Neuron (in vitro differentiated cells): Measurements from ENCODE around the gene PIK3R6.

ENCODE experiments used
- H2AFZ ChIP-seq: one replicate; pipeline ENCODE4 v1.6.1; 2013; ENCODE audit warnings: low read depth, mild to moderate bottlenecking, inconsistent platforms, low read length, moderate library complexity
- H3K27me3 ChIP-seq: one replicate; pipeline ENCODE4 v1.6.1; 2013; ENCODE audit warnings: low read length; ENCODE audit not compliant: insufficient read depth
- H3K36me3 ChIP-seq: one replicate; pipeline ENCODE4 v1.6.1; 2013; ENCODE audit warnings: low read length; ENCODE audit not compliant: insufficient read depth
- H3K4me1 ChIP-seq: one replicate; pipeline ENCODE4 v1.6.1; 2013; ENCODE audit warnings: low read length; ENCODE audit not compliant: insufficient read depth
- H3K4me3 ChIP-seq: 2 replicates; pipeline ENCODE4 v1.5.1; 2013; ENCODE audit warnings: mild to moderate bottlenecking, low read length, moderate library complexity
- H3K9me3 ChIP-seq: one replicate; pipeline ENCODE4 v1.6.1; 2013; ENCODE audit warnings: low read length

PIK3R6 gene

DNA sequence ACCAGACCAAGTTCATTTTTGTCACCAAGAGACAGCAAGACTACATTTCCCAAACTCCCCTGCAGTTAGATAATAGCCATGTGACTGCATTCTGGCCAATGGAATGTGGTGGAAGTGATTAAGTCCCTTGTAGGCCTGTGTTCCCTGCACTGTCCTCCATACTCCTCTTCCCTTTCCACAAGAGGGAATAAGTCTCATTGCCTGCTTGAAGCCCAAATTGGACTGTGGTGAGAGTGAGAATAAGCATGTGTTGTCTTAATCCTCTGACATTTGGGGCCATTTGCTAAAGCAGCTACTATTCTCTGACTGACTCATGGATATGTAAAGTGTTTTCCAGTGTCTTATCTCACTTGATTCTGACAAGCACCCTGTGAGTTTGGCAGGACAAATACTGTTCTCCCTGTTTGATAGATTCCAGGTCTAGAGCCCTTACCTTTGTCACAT is 20.7 kb downstream of the PIK3R6 start:
- Histone ChIP-seq H3K9me3 (no peaks in the 10 kb centered on the region), H3K27me3 (peaks cover 2% of the 10 kb centered on the region), H3K4me1 (no peaks in the 10 kb centered on the region), H3K4me3 (peak overlapping the region; percentile 13), H2AFZ (no peak overlapping the region), H3K36me3 (no peaks in the 10 kb centered on the region)

DNA sequence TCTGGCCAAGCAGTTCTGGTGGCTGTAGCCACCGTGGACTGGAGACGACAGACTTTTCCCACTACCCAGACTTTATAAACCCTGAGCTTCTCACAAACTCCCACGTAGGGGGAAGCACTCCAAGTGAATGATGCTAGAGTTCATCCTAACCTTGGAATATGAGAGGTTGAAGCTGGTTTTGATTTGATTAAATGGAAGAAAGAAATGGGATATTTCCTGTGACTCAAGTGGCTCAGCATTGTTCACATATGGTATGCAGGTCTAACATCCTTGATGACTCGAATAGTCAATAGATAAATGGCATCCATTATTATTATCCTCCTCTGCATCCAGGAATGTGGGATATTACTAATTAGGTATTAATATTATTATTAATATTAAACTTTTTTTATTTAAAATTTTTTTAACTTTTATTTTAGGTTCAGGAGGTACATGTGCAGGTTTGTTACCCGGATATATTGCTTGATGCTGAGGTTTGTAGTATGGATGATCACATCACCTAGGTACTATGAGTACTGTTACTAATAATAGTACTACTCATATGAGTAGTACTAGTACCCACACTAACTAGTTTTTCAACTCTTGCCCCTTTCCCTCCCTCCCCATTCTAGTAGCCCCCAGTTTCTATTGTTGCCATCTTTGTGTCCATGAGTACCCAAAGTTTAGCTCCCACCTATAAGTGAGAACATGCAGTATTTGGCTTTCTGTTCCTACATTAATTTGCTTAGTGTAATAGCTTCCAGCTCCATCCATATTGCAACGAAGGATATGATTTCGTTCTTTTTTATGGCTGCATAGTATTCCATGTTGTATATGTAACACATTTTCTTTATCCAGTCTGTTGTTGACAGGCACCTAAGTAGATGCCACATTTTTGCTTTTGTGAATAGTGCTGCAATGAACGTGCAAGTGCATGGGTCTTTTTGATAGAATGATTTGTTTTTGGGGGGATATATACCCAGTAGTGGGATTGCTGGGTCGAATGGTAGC is 22.9 kb downstream of the PIK3R6 start:
- no peak overlapping the region for H2AFZ ChIP-seq

DNA sequence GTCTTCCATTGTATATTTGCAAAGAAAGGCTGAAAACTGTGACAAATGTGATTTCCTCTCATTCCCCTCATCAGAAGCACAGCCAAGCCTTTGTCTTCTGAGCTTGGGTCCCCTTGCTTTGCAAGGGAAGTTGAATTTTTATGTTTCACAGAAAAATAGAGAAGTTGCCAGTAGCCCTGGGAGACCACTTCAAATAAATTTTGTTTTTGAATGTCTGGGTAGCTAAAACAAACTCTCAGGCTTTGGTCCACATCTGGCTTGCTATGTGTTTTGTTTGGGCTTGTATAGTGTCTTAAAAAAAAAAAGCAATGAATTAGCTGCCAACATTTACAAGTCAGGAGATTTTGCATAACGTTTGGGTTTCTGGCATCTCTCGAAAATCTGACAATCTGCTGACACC is 24.1 kb downstream of the PIK3R6 start:
- Histone ChIP-seq H3K4me3 (no peak overlapping the region), H3K36me3 (no peaks in the 10 kb centered on the region), H3K4me1 (no peaks in the 10 kb centered on the region), H2AFZ (no peak overlapping the region), H3K9me3 (no peaks in the 10 kb centered on the region), H3K27me3 (peaks cover 4% of the 10 kb centered on the region)

More for the DNA sequence above, 22.9 kb downstream of the PIK3R6 start:
- no peaks in the 10 kb centered on the region for H3K36me3 ChIP-seq
- no peaks in the 10 kb centered on the region for H3K9me3 ChIP-seq
- no peak overlapping the region for H3K4me3 ChIP-seq
- H3K4me1 ChIP-seq, result no peaks in the 10 kb centered on the region
- H3K27me3 ChIP-seq, result peaks cover 2% of the 10 kb centered on the region

DNA sequence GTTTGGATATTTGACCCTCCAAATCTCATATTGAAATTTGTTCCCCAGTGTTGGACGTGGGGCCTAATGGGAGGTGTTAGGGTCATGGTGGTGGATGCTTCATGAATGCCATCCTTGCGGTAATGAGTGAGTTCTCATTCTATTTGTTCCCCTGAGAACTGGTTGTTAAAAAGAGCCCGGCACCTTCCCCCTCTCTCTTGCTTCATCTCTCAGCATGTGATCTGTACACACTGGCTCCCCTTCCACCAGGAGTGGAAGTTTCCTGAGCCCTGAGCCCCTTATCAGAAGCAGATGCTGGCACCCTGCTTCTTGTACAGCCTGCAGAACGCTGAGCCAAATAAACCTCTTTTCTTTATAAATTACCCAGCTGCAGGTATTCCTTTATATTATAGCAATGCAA is 25.6 kb downstream of the PIK3R6 start:
- Histone ChIP-seq H3K27me3 (peaks cover 4% of the 10 kb centered on the region), H3K4me3 (no peak overlapping the region), H3K9me3 (no peaks in the 10 kb centered on the region), H2AFZ (no peak overlapping the region), H3K4me1 (no peaks in the 10 kb centered on the region), H3K36me3 (no peaks in the 10 kb centered on the region)

DNA sequence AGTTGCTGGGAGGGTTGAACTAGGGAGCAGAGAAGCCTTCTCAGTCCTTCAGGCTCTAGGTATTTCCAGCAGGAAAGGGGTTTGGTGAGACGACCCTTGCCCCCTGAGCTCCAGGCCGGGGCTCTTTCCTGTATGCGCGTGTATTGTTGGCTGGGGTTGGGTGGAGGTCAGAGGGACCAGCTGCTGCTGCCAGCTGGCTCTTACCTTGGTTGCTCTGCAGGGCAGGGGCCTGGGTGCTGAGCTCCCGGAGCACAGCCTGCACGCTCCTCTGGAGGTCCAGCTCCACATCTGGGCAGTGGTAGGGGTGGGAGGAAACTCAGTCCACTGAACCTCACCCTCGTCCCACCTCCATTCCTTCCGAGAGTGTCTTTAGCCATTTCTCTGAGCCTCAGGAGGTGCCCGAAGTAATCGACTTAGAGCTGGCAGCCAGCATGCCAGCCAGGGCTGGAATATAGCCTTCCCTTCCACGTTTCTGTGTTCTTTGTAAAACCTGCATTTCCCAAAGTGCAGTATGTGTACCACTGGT is 28.0 kb downstream of the PIK3R6 start:
- H3K9me3 ChIP-seq, result no peaks in the 10 kb centered on the region
- peaks cover 4% of the 10 kb centered on the region for H3K27me3 ChIP-seq
- no peaks in the 10 kb centered on the region for H3K4me1 ChIP-seq
- no peak overlapping the region for H2AFZ ChIP-seq
- H3K4me3 ChIP-seq, result no peak overlapping the region
- no peaks in the 10 kb centered on the region for H3K36me3 ChIP-seq

DNA sequence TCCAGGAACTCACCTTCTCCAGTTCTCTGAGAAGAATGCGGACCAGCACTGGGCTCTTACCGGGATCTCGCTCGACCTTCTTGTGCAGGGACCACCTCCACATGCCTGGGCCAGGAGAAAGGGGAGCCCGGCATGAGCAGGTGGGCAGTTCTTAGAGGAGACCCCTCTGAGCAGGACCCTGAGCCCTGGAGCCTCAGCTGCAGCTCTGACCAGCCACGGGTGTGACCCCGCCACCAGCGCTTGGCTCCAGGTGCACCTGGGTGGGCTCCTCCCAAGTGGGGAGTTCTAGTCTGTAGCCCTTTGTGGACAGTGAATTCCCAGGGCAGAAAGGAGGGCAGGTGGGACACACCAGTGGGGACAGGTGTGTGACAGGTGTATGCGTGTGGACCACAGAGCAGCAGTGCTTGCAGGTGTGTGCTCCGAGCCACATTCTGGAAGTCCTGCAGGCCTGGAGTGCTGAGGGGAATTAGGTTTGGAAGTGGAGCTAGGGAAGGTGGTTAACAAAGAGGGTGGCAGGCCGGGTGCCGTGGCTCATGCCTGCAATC is 28.9 kb downstream of the PIK3R6 start:
- H3K27me3 ChIP-seq, result peaks cover 4% of the 10 kb centered on the region
- no peaks in the 10 kb centered on the region for H3K36me3 ChIP-seq
- H3K4me1 ChIP-seq, result no peaks in the 10 kb centered on the region
- no peak overlapping the region for H3K4me3 ChIP-seq
- H2AFZ ChIP-seq, result no peak overlapping the region
- H3K9me3 ChIP-seq, result no peaks in the 10 kb centered on the region

DNA sequence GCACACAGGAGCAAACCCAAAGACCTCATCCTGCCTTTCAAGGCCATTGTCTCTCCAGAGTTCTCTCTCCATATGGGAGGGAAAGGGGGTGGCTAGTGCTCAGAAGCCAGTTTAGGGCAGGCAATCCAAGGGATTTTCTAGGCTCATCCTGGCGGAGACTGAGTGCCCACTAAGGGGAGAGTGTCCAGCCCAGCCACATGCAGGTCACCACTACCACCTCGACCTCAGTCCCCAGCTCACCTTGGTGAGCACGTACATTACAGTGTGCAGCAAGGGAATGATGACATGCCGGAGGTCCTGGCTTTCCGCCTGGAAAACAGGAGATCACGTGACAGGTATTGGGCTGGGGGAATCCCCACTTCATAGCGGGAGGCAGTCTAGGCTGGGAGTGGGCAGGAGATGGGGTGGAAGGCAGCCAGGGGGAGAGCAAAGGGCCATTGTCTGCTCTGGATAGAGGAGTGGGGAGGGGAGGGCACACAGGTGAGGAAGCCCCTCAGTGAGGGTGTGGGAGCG is 29.9 kb downstream of the PIK3R6 start:
- H3K4me1 ChIP-seq, result no peaks in the 10 kb centered on the region
- no peaks in the 10 kb centered on the region for H3K36me3 ChIP-seq

DNA sequence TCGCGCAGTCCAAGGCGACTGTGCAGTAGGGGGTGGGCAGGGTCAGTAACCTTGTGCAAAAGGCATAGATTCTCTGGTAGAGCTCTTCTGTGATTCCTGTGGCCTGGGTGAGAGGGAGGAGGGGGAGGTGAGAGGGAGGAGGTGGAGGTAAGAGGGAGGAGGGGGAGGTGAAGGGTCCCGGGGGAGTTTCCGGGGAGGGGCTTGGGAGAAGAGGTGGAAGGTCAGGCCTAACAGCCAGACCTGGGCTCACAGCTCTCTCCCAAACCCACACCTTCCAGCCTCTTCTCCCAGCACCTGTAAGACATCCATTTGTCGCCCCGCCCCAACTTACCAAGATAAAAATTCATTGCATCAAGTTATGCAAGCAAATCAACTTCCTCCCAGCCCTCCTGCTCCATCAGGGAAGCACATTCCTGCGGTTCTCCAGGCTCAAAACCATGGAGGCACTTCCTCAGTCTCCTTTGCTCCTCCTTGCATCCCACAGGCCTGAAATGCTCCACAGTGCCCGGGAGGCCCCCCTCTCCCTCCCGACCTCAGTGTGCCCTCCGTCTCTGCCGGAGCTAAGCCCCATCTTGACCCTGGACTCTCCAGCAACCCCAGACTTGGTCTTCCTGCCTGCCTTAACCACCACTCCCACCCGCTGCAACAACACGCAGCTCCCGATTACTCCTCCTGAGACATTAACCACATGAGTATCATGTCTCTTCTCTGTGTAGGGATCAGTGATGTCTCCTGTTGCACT is 30.5 kb downstream of the PIK3R6 start:
- Histone ChIP-seq H3K27me3 (peaks cover 3% of the 10 kb centered on the region), H3K36me3 (no peaks in the 10 kb centered on the region), H2AFZ (no peak overlapping the region), H3K4me3 (no peak overlapping the region), H3K9me3 (no peaks in the 10 kb centered on the region), H3K4me1 (no peaks in the 10 kb centered on the region)

More for the DNA sequence above, 29.9 kb downstream of the PIK3R6 start:
- H3K9me3 ChIP-seq, result no peaks in the 10 kb centered on the region
- no peak overlapping the region for H3K4me3 ChIP-seq
- H3K27me3 ChIP-seq, result peaks cover 4% of the 10 kb centered on the region
- no peak overlapping the region for H2AFZ ChIP-seq

DNA sequence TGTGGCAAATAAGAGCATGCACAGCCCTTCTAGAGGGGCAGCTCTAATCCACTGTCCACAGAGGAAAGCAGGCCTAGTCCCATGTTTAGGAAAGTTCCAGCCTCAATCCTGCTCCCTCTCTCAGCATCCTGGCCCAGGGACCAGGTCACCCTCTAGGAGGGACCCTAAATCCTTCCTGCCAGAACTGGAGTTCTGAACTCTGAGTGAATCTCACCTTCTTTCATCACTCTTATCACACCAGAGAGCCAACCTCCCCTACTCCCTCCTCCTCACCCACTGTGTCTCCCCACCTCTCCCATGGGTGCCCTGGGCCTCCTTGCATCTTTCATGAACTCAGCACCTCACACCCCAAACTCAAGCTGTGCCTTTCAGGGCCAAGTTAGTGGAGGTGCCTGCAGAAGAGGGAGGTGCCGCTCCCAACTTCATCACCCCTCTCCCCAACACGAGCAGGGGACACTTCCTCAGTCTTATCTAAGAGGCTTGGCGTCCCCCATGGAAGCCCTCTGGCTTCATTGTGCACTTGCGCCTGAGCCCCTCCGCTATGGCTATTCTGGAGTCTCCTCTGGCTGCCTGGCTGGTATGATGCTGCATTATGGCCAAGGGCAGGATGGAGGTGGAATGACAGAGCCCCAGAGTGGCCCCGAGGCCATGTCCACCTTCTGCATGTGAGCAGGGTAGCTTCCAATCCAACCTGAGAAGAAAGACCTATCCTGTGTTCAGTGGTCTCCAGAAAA is 31.7 kb downstream of the PIK3R6 start:
- Histone ChIP-seq H3K36me3 (no peaks in the 10 kb centered on the region), H2AFZ (no peak overlapping the region), H3K4me3 (no peak overlapping the region), H3K4me1 (no peaks in the 10 kb centered on the region), H3K27me3 (peaks cover 3% of the 10 kb centered on the region), H3K9me3 (no peaks in the 10 kb centered on the region)

DNA sequence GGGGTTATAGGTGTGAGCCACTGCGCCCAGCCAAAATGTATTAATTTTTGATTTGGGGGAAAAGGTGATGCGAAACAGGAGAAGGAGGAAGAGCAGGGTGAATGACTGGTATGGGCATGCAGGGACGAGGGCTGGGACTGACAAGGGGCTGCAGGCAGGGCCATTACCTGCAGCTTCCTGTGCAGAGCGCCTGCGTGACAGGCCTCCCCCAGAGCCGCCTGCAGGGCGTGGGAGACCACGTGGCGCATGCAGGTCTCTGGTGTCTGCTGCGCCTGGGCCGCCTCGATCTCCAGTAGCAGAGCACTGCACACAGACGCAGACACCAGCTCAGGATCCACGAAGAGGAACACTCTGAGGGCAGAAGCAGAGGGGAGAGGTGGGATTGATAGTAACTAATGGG is 32.4 kb downstream of the PIK3R6 start:
- H3K4me1 ChIP-seq, result no peaks in the 10 kb centered on the region
- no peak overlapping the region for H2AFZ ChIP-seq
- H3K4me3 ChIP-seq, result no peak overlapping the region
- peaks cover 3% of the 10 kb centered on the region for H3K27me3 ChIP-seq
- H3K36me3 ChIP-seq, result no peaks in the 10 kb centered on the region
- no peaks in the 10 kb centered on the region for H3K9me3 ChIP-seq

DNA sequence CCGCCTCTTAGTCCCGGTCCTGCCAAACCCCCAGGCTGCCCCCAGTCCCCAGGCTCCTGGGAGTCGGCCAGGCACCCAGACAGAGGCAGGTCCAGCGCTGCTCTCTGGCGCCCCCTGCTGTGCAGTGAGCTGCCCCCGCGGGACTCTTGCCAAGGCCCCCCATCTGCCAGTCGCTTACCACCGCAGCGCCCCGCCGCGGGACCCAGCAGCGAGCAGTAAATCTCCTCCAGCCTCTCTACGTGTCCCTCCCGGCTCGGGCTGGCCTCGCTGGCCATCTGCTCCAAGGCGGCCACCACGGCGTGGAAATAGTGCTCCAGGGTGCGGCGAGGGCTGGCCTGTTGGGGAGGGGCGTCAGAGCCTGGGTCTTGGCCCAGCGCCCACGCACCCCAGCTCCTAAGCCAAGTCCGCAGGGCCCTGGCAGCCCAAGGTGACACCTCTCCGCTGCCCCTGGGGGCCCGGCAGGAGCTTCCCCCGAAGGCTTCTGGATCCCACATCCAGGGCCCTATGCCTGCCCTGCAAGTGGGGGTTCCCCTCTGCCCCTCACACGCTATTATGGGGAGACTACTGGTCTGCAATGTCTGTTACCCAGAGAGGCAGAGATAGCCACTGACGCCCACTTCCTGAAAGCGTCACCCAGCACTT is 34.6 kb downstream of the PIK3R6 start:
- no peaks in the 10 kb centered on the region for H3K36me3 ChIP-seq
- H3K4me3 ChIP-seq, result no peak overlapping the region

More for the DNA sequence above, 34.6 kb downstream of the PIK3R6 start:
- Histone ChIP-seq H3K4me1 (no peaks in the 10 kb centered on the region), H2AFZ (no peak overlapping the region), H3K9me3 (no peaks in the 10 kb centered on the region), H3K27me3 (no peaks in the 10 kb centered on the region)
